HCEC 1CT (cell line): ENCODE measurements around the gene CTNNA1.
A peak's percentile ranks its signal among the peaks of the same experiment; 100 is the strongest.

Experiments used
- DNase-seq: peaks from one replicate; pipeline ENCODE4 v3.0.0-alpha.2; 2017

The CTNNA1 gene

DNA sequence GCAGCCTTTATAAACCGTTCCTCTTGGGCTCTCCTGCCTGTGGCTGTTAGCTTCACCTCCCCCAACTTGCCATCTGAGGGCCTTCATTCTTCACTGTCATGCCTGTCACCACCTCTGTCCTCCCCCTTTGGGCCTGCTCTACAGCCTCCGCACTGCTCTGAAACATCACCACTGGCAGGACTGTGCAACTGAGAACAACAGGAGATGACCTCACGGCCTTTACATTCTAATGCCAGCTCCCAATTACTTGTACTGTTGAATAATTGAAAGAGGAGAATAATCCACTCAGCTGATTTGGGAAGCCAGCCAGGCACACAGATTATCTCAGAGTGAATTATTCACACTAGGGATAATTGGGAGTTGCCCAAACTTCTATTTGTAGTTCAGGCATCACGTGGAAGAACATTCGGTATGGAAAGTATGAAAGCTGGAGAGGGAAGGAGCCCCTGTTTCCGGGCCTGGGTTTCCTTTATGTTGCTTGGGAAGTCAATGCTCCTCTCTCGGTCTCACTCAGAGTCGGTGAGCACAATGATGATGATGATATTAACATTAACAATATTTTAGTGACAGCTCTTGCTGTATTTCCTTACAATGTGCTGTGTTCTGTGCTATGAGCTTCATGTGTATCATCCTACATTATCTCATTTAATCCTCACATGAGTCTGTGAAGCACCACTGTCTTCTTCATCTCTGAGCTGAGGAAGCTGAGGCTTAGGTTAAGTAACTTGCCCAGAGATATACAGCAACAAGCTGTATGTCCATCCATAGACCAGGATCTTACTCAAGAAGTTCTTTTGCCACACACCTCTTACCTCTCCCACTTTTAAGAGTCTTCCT is 221.2 kb downstream of the CTNNA1 start:
- DNase-seq = peak; percentile 30

GRCh38 chr5:138975098-138975847 is 222.0 kb downstream of the CTNNA1 start:
- no peak for DNase-seq

DNA sequence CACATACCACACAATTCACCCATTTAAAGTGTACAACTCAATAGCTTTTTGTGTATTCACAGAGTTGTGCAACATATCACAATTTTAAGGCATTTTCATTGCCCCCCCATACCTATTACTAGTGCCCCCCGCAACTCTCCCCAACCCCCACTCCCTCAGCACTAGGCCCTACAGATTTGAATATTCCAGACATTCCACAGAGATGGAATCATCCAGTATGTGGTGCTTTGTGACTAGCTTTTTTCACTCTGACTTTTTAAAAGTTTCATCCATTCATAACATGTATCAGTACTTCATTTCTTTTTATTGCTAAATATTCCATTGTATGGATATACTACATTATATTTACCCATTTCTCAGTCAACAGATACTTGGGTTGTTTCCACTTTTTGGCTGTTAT is 224.9 kb downstream of the CTNNA1 start:
- DNase-seq = peak; percentile 18

DNA sequence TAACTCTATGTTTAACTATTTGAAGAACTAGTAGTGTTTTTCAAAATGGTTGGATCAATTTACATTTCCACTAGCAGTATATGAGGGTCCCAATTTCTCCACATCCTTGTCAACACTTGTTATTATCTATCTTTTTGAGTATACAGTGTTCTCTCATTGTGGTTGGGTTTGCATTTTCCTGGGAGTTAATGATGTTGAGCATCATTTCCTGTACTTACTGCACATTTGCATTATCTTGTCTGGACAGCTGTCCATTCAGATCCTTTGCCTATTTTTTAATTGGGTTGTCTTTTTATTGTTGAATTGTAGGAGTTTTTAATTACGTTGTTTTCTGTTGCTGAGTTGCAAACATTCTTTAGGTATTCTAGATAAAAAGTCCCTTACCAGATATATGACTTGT is 225.4 kb downstream of the CTNNA1 start:
- DNase-seq = no peak

DNA sequence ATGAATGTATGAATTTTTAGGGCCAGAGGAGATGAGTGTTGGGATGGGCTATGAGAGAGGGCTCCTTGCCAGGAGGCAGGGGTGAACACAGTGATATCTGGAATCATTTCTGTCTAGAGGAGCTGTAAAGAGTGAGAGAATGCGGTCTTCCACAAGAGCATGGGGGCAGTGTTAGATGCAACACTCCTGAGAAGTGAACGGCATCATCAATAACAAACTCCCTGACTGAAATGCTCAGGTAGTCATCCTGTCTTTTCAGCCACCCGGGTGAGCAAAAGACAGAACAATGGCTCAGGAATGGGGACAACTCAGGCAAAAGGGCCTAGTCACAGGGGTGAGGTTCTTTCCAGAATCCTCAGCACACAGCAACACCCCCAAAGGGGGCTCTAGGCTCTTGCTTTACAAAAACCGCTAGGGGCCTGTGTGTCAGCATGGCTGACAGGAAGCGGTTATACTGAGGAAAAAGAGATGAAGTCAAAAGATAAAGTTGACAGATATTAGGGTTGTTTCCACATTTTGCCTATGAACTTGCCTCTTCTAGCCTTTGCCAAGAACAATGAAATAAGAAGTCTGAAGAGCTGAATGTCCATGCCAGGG is 226.6 kb downstream of the CTNNA1 start:
- DNase-seq = no peak

DNA sequence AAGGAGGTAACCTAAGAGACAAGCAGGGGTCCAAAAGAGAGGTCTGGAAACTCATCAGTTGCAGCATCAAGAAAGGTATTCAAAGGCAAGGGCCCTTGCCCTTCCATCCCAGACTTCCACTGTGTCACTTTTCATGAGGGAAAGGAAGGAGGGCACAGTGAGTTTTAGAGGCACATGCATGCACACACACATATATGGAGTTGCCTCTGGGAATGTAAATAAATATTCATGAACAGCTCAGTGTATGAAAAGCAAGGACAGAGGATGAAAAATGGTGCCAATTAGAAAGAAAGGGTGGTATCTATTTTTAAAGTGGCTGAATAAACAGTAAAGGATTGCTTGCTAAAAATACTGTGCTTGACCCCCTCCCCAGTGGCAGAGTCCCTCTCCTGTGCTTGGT is 227.2 kb downstream of the CTNNA1 start:
- no peak for DNase-seq

DNA sequence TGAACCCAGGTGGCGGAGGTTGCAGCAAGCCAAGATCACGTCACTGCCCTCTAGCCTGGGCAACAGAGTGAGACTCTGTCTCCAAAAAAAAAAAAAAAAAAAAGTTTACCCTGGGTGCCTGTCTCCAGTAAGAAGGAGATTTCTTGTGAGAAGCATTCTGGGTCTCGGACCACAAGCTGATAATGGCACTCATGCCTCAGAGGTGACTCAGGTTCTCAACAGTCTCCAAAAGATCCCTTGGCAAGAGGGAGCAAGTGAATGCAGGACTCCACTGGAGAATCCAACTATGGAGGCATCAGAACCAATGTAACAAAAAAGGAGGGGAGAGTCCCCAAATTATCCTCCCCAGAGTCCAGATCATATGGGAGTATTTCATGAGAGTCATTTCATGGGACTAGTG is 227.9 kb downstream of the CTNNA1 start:
- DNase-seq = no peak

DNA sequence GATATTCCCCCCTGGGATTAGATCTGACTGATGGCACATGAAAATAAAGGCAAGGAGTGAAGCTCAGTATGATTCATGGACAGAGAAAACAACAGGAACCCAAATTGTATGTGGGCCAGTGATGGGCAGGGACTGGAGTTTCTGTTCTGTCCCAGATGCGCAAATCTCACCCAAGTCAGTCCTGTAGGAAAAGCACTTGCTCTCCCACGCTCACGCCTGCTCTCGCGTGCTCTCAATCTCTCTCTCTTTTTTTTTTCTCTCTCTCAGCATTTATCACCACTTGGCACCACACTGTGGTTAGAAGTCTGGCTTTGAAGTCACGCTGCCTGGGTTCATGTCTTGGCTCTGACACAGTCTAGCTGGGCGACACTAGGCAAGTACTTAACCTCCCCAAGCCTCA is 228.4 kb downstream of the CTNNA1 start:
- no peak for DNase-seq

- no peak for DNase-seq
Measured at GRCh38 chr5:138983984-138984383, 230.8 kb downstream of the CTNNA1 start.
